NCI-H187 (cell line): ENCODE measurements around the gene CDH20.

Experiments
- DNase-seq, 2 experiments: peaks; one replicate each; lab custom pipeline; 2025; lab: John Stamatoyannopoulos, UW

CDH20 gene

GRCh38 chr18:61575419-61575818 lies 242.2 kb downstream of the CDH20 start:
- DNase-seq: no peak

GRCh38 chr18:61578846-61579245 lies 245.6 kb downstream of the CDH20 start:
- no peak for DNase-seq

DNA sequence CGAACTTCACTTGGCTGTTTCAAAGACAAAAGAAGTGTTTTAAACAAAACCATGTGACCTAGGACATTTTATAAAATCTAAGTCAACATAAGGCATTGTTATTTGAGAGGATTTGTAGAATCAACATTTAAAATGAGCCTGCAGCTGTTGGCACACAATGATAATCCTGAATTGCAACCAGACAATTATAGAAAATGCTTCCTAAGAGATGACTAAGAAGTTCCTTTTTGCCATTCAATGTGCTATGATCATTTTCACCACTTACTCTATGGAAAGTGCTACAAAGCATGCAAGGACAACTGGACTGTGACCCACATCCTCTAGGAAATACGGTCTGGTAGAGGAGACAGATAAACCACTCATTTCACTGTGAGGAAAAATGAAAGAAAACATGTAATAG lies 246.4 kb downstream of the CDH20 start:
- DNase-seq: no peak

DNA sequence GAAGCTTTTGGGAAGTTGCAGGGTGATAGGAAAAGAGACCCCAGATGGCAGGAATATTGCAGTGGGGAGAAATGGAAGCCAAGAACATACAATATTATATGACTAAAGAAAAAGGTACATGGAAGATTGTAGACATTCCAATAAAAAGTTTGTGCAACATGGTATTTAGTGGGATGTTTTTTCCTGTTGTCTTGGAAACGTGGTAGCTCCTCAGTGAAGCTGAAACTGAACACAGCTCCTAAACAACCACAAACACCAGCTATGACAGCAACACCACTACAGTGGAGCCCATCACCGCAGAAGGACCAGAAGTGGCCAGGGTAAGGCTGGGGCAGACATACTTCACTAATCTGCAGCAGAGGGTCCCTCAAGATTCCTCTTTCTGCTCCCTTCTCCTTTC lies 246.8 kb downstream of the CDH20 start:
- DNase-seq: no peak

- no peak for DNase-seq
Observed at GRCh38 chr18:61581578-61582201, 248.5 kb downstream of the CDH20 start.

DNA sequence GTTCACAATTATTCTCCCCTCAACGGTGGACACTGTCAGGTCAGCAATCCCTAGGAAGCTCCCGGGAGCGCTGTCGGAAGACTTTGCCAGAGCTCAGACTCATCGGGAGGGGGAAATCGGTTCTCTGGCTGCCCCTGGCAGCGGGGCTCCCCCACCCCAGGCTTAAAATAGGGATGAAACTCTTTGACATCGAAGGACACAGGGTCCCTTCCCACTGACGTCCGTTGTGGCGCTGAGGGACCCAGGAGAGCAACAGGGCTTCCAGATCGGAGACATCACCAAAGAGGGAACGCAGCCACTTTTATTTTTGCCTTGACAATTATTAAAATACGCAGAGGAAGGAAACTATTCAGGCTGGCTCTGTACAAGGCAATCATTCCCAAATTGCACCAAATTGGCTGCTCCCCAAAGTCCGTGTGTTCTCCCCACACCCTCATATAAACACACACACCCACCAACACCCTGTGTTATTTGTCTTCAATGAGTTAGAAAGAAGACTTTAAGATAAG lies 249.0 kb downstream of the CDH20 start:
- DNase-seq: no peak

DNA sequence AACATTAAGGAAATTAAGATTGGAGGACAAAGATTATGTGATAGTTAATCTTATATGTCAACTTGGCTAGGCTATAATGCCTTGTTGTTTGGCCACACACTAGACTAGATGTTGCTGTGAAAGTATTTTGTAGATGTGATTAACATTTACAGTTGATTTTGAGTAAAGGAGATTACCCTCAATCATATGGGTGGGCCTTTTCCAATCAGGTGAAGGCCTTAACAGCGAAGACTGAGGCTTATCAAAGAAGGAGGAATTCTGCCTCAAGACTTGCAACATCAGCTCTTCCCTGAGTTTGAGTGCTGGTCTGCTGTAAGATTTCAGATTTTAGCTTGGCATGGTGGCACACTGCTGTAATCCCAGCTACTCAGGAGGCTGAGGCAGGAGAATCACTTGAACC lies 250.3 kb downstream of the CDH20 start:
- no peak for DNase-seq

DNA sequence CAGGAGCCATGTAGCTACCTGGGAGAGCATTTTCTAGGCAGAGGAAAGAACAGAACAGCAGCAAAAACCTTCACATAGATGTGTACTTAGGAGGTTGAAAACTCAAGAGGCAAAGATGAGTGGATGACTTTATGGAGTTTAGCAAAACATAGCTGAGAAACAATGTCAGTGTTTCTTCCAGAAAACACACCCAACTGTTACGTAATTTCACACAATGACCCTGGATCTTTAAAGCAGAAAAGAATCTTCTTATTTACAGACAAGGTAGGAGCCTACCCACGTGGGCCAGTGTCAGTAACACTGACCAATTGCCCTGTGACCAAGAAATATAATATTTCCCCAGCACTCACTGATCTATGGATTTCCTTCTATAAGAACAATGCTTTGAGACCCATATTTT lies 254.6 kb downstream of the CDH20 start:
- DNase-seq: no peak

DNA sequence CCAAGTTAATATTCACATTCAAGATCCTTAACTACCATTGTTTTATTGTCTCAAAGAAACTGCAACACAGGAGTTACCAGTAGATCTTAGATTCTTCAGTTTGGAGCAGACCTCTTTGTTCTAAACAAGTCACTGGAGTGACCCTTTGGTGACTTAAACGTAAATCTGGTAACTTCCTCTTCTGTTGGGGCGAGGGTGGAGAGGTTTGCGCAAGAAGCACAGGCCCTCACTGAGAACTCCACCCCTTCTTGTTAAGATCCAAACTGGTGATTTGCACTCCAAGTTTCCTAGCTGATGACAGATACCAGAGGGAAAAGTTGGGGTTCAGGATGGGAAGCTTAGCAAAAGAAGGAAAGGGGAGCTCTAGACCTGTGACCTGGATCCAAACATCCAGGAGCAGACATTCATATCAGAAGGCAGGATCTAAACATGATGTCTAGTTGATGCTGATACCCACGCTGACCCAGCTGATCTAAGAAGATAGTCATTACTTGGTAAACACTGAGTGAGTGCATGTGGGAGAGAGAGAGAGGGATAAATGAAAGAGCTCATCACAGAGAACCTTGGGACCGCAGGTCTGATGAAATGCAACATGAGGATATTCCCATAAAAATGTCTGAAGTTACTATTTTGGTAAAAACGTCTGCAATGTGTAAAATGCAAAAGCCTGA lies 256.0 kb downstream of the CDH20 start:
- DNase-seq: no peak

DNA sequence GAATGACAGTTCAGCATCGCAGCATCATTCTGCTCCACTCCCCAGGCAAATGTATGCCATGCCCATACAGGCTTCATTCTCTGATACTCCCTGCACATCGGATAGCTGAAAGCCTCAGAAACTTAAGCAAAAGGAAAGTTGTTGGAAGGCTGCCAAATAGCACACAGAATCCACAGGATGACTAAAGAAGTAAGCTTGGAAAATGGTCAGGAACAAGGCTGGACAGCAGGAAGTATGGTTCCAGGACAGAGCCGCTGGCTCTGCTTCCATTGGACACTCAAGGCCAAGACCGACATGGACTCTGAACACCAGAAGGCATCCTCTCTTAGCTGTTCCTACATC lies 256.5 kb downstream of the CDH20 start:
- DNase-seq: no peak

GRCh38 chr18:61591253-61591652 lies 258.0 kb downstream of the CDH20 start:
- DNase-seq: no peak

GRCh38 chr18:61595615-61596251 lies 262.5 kb downstream of the CDH20 start:
- DNase-seq: no peak

- no peak for DNase-seq
Observed at GRCh38 chr18:61596296-61596695, 263.1 kb downstream of the CDH20 start.

- no peak for DNase-seq
Observed at GRCh38 chr18:61597316-61597715, 264.1 kb downstream of the CDH20 start.

- no peak for DNase-seq
Observed at GRCh38 chr18:61600422-61600821, 267.2 kb downstream of the CDH20 start.

DNA sequence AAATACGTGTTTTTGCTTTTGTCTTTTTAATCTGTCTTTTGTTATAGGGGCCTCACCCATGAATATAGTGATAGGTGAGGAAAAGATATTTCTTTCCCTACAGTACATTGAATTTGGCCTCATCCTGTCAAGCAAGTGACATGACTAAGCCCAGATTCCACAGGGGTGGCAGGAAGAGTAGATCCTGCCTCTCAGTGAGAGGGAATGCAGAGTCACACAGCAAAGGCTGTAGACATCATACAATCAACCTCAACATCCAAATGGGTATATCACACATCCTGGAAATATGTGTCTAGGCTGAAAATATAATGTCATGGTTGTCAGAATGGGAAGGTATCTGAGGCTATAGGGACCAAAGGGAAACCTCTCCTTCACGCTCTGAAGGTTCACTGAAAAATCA lies 269.6 kb downstream of the CDH20 start:
- no peak for DNase-seq
